Testis (tissue), 2 donors: ENCODE measurements around the gene LTBP4.

Experiments used
- POLR2A ChIP-seq: fragments of 450-650 bp; IDR thresholded peaks from one replicate; pipeline ENCODE4 v1.6.1; 2017; ENCODE audit warnings: antibody characterized with exemption, mild to moderate bottlenecking, moderate library complexity
- TF ChIP-seq, protein P1 (sequence below), 3 experiments: fragments of 450-650 bp in 2 of 3; fragments of 200-600 bp in 1 of 3; sonication (generic) in 1 of 3; IDR thresholded peaks; one replicate each; pipeline ENCODE4 v1.5.1; 2016 to 2019; ENCODE audit warnings: antibody characterized with exemption in 3 of 3, mild to moderate bottlenecking in 2 of 3, moderate library complexity in 1 of 3

DNA sequence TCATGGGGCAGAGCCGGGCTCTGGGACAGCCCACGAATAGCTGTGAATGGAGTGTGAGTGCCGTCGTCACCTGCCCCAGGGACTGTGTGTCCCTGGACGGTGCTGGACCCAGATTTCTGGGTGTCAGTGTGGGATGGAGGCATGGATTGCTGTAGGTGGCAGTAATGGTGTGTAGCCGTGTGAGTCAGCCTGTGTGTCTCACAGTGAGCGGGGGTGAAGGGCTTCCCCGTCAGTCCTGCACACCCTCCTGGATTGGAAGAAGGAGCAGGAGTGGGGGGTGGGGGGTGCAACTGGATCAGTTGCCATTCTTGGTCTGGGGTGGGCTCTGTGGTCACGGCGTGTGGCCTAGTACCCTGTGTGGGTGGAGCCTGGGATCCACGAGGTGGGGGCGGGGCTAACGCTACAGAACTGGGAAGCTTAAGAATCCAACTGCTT lies 6.5 kb upstream of the LTBP4 start:
- no peak for TF ChIP-seq POLR2A
- TF ChIP-seq, protein P1, sequence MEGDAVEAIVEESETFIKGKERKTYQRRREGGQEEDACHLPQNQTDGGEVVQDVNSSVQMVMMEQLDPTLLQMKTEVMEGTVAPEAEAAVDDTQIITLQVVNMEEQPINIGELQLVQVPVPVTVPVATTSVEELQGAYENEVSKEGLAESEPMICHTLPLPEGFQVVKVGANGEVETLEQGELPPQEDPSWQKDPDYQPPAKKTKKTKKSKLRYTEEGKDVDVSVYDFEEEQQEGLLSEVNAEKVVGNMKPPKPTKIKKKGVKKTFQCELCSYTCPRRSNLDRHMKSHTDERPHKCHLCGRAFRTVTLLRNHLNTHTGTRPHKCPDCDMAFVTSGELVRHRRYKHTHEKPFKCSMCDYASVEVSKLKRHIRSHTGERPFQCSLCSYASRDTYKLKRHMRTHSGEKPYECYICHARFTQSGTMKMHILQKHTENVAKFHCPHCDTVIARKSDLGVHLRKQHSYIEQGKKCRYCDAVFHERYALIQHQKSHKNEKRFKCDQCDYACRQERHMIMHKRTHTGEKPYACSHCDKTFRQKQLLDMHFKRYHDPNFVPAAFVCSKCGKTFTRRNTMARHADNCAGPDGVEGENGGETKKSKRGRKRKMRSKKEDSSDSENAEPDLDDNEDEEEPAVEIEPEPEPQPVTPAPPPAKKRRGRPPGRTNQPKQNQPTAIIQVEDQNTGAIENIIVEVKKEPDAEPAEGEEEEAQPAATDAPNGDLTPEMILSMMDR (IDR thresholded peaks at IDR 0.05), result no peak
